Fibroblast of skin of scalp (primary cell): Measurements from ENCODE around the gene PLPP4.
A peak's percentile ranks its signal among the peaks of the same experiment; 100 is the strongest.

Experiments
- DNase-seq: peaks from one replicate; pipeline ENCODE4 v3.0.0-alpha.2; 2013

The PLPP4 gene

DNA sequence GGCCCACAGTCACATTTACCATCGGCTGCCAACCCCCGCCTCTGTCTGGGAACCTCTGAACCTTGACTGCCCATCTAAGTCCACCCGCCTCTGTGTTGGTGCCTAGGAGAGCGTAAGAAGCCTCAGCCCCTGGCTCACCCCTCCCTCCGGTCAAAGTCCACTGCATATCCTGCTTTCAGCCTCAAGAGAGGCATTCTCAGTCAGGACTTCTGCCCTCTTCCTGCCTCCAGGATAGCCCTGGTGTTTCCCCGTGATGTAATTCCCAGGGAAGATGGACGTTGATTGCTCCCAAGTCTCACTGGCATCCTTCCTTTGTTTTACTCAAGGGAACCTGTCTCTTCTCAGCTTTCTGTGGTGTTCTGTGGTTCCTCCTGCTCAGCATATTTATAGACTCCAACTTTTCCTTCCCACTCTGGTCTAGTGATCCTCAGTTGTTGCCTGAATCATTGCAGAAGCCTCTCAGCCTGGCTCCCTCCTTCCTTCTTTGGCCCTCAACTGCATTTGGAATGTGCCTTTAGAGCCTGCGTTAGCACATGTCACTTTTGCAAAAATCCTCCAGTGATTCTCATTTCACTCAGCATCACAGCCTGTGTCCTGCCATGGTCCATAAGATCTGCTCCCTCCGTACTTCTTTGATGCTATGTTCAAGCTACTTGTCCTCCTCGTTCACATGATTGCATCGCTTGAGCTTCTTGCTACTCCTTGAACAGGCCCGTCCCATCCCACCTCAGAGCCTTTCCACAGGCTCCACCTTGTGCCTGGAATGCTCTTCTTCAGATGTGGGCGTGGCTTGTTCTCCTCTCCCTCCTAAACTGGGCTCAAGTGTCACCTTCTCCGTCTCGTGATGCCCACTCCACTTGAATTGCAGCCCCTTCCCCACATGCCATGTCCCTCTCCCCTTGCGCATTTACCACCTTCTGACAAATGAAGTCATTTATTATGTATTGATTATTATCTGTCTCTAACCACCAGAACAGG lies 124.2 kb downstream of the PLPP4 start:
- no peak for DNase-seq

- no peak for DNase-seq
These were observed 125.7 kb downstream of the PLPP4 start for GRCh38 chr10:120582753-120583152.

DNA sequence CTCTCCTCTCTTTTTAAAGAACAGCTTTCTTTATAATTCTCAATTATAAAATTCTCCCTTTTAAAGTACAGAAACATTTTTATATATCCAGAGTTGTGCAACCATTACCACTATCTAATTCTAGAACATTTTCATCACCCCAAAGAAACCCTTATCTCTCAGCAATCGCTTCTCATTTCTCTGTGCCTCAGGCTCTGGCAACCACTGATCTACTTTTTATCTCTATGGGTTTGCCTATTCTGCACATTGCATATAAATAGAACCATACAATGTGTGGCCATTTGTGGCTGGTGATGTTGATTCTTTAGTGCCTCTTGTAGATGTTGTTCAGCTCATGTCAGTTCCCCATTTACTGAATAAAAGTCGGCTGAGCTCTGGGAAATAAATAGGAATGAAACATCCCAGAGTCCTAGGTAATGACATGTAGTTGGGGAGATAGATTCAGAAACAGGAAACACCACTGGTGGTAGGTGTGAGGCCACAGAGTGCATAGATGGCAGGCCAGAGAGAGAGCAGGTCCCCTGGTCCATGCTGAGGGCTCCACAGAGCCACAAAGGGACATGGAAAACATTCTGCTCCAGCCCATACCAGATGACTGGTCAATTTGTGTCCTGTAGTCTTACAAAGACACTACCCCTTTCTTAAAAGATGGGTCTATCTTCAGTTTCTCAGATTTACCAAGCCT lies 126.5 kb downstream of the PLPP4 start:
- no peak for DNase-seq

GRCh38 chr10:120584786-120585185 lies 127.8 kb downstream of the PLPP4 start:
- DNase-seq = no peak

DNA sequence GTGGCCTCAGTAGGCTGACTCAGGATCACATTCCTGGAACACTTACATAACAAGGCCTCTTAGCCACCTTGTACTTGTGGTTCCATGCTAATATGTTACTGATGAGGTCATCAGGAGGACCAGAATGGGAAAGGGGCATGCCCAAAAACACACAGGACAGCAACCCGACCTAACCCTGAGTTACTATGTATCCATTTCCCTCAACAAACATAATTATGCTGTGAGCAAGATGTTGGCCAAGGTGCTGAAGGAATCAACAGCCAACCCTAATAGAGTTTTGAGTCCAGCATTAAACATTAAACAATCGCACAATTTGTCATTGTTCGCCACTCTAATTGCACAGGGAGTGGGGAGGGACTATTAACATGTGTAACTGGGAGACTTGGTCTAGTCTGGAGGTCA lies 129.4 kb downstream of the PLPP4 start:
- DNase-seq = peak; percentile 14

DNA sequence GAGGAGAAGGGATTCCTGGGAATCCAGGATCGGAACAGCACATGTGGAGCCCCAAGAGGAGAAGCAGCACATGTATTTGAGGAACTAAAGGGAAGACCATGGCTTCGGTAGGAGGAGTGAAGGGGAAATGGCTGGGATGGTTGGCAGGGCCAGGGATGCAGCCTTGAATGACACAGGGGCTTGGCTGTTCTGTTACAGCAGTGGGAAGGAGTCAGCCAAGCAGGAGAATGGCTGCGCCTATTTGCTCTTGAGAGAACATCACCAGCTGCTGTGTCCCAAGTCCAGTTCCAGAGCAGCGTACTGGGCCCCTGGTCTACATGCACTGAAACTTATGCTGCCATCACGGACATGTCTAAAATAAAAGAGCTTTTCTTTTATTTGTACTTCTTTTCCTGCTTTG lies 130.0 kb downstream of the PLPP4 start:
- no peak for DNase-seq

- no peak for DNase-seq
These were observed 131.3 kb downstream of the PLPP4 start for GRCh38 chr10:120588311-120588710.

- DNase-seq = no peak
These were observed 136.7 kb downstream of the PLPP4 start for GRCh38 chr10:120593693-120594092.

- no peak for DNase-seq
These were observed 140.9 kb downstream of the PLPP4 start for GRCh38 chr10:120597902-120598301.

DNA sequence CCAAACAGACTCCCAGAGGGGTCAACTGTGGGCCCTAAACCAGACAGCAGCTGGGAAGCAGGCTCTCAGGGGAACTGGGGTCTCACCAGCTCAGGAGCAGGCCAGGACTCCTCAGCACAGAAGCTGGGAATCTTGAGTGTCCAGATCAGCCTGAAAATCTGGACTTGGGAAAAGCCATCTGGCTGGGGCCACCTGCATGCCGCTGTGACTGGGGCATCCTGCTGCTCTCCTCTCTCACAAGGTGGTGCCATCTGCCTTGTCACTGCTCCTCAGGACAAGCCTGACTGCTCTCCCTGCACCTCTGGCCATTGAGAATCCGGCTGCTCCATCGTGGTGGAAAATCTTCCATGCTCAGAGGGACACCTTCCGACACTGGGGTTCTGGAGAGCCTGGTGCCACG lies 141.4 kb downstream of the PLPP4 start:
- no peak for DNase-seq

DNA sequence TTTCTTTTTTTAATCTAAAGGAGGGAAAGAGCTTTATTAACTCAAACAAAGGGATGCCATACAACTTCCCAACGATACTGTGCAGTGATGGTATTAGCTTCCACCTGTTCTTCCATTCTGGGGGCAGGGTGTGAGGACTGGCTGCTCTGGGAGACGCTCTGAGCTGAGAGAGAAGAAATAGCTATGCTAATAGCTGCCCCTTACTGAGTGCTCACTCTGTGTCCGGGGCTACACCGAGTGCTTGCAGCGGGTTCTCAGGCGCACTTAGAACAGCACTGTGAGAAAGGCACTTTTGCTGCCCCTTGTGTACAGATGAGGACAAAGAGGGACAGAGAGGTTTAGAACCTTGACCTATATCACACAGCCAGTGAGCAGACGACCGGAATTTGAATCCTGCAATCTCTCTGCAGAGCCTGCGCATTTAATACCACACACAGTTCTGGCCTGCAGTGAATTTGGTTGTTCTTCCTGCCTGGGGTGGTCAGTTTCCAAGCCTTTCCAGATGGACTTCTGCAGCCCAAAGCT lies 142.2 kb downstream of the PLPP4 start:
- DNase-seq = no peak

DNA sequence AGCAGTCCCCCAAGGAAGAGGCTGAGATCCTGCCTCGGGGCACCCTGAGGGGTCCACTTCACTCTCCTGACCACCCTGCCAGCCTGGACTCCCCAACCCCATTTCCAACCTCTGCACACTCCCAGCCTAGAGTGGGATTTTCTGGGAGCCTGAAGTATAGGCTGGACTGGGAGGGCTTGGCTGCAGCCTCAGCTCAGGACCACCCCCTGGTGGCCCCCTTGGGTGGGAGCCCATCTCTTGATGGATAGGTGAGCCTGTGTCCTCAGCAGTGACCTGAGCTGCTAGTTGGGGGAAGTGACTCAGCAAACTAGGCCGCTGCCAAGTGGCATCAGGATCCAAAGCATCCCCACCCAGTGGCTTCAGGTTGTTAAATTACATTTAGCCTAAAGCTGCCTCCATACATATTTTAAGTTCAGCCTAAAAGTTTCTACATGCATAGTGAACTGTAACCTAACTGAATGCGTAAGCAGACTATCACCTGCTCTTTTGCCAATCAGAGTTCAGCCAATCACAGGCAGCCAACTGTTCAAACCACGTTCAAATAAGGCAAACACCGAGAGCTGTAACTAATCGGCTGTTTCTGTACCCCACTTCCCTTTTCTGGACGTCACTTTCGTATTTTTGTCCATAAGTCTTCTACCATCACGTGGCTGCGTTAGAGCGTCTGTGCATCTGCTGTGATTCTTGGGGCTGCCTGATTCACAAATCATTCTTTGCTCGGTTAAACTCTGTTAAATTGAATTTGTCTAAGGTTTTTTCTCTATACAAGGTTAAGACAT lies 144.0 kb downstream of the PLPP4 start:
- no peak for DNase-seq

DNA sequence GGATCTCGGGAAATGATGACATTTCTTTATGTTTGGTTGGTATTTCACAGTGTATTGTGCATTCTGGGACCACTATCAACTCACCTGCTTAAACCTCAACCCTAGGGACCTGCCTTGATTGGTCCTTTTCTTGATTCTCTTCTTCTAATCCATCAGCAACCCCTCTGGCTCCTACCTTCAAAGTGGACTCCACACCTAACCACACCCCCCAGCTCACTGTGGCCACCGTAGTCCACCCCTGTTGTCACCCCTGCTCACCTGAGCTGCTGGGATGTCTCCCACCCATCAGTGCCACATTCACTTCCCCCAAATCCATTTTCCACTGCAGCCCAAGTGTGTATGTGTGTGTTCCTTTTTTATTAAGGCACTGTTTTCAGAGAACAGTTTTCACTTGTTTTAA lies 145.0 kb downstream of the PLPP4 start:
- DNase-seq = no peak

DNA sequence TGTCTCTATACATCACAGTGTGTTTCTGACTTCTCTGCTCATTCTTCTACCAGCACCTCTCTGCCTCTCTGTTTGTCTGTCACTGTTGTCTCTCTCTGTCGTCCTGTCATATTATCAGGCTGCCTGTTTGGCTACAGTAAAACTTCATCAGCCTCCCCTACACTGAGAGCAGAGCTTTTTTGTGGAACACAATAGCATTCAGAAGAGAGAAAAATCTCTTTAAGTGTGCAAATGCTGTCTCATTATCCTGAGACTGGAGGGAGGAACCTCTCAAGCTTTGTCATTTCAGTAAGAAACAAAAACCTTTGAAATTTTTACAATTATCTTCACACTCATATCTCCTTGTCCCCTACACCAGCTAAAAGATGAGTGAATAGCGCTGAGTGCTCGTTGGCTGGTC lies 148.4 kb downstream of the PLPP4 start:
- DNase-seq = no peak

DNA sequence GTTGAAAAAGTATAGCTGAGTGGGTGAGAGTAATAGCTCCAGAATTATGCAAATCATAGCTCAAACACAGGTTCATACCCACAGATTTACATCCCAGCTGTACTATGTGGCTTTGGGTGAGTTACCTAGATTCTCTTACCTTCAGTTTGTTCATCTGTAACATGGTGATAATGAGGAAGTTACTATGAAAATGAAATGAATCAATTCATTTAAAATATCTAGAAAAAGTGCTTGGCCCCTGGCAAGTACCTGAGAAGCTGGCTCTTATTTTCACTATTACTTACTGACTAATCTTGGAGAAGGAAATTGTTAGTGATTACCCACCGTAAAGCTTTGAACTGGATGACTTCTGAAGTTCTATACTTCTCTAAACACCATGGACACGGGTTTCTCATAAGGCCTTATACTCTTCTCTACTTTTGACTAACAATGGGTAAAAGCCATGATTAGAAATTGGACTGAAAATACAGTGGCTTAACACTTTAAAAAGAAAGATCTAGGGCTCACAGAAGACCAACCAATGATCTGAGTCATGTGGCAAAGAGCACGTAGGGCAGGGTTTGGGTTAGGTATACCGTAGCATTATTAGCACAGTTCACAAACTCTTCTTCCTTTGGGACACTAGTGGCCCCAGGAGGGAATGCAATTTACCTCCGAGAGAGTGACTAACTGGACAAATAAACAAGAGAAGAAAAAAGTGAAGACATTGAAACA lies 149.2 kb downstream of the PLPP4 start:
- no peak for DNase-seq

GRCh38 chr10:120607016-120607709 lies 150.1 kb downstream of the PLPP4 start:
- DNase-seq = peak; percentile 79

GRCh38 chr10:120607710-120608703 lies 151.0 kb downstream of the PLPP4 start:
- DNase-seq = peak; percentile 15

DNA sequence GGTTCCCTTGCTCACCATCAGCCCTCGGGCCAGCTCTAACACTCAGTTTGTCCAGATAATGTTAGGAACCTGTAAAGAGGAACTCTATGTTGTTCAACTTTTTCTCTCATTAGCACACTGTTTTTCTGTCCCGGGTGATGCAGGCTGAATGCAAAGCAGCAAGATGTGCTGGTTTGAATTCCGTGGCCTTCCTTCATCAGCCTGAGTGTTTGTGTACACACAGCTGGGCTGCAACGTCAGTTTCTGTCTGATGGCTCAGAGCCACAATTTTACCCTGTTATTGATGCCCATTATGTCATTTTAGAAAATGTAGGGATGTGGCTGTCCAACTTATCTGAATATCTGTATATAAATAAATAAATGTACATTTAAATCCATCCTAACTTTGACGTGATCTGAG lies 152.0 kb downstream of the PLPP4 start:
- no peak for DNase-seq

- DNase-seq = no peak
These were observed 153.8 kb downstream of the PLPP4 start for GRCh38 chr10:120610791-120611190.

GRCh38 chr10:120612756-120613155 lies 155.7 kb downstream of the PLPP4 start:
- no peak for DNase-seq
